HepG2 (cell line): ENCODE data around the gene NCR3LG1.

Experiments used
- CBX5 ChIP-seq: sonication (generic); formaldehyde crosslinking; IDR thresholded peaks from 2 replicates; pipeline ENCODE4 v1.4.0; 2020; ENCODE audit warnings: missing genetic modification reagents, borderline replicate concordance
- EP300 ChIP-seq, 3 experiments: sonication (generic) in 1 of 3; formaldehyde crosslinking in 1 of 3; IDR thresholded peaks; 2 replicates each; pipeline versions ENCODE4 v1.5.1 to v1.6.1; 2011 to 2020; ENCODE audit warnings: low read depth in 2 of 3, low read length in 2 of 3, borderline replicate concordance in 1 of 3, improper control_type of control experiment in 1 of 3, mild to moderate bottlenecking in 1 of 3, missing genetic modification reagents in 1 of 3, moderate library complexity in 1 of 3
- MAX ChIP-seq: IDR thresholded peaks from 2 replicates; pipeline ENCODE4 v1.6.1; 2012; ENCODE audit warnings: inconsistent platforms
- MED8 ChIP-seq: sonication (generic); formaldehyde crosslinking; IDR thresholded peaks from 2 replicates; pipeline ENCODE4 v1.8.1; 2023; ENCODE audit warnings: mild to moderate bottlenecking, missing genetic modification reagents; ENCODE audit not compliant: insufficient replicate concordance
- MXI1 ChIP-seq: IDR thresholded peaks from 3 replicates; pipeline ENCODE4 v1.6.1; 2012; ENCODE audit warnings: low read depth, low read length, inconsistent platforms, borderline replicate concordance
- RAD51 ChIP-seq: fragments of 450-650 bp; IDR thresholded peaks from 2 replicates; pipeline ENCODE4 v1.6.1; 2016; ENCODE audit warnings: borderline replicate concordance
- SMC3 ChIP-seq: IDR thresholded peaks from 2 replicates; pipeline ENCODE4 v1.6.1; 2011; ENCODE audit warnings: low read length, improper control_type of control experiment
- ZNF414 ChIP-seq: sonication (generic); formaldehyde crosslinking; IDR thresholded peaks from 2 replicates; pipeline ENCODE4 v1.5.0; 2020; ENCODE audit warnings: missing genetic modification reagents
- ZNF800 ChIP-seq: sonication (generic); formaldehyde crosslinking; IDR thresholded peaks from 2 replicates; pipeline ENCODE4 v1.4.0; 2020; ENCODE audit warnings: missing genetic modification reagents
- ZNF839 ChIP-seq: sonication (generic); formaldehyde crosslinking; IDR thresholded peaks from 2 replicates; pipeline ENCODE4 v1.4.0; 2020; ENCODE audit warnings: missing genetic modification reagents, mild to moderate bottlenecking, borderline replicate concordance

- TF ChIP-seq RAD51 = no peak
- TF ChIP-seq CBX5 (CRISPR knock-in tag) = no peak
- TF ChIP-seq MXI1 = no peak
- no peak for TF ChIP-seq ZNF414 (CRISPR knock-in tag)
- no peak for TF ChIP-seq MED8
- no peak for TF ChIP-seq ZNF839 (CRISPR knock-in tag)
- no peak for TF ChIP-seq SMC3
- no peak for TF ChIP-seq EP300 (IDR thresholded peaks at IDR 0.05; ENCODE audit: low read depth in 2 of 2, low read length in 2 of 2)
- TF ChIP-seq EP300 (CRISPR knock-in tag; IDR thresholded peaks at IDR 0.05; ENCODE audit: borderline replicate concordance) = no peak
- TF ChIP-seq MAX = no peak
- TF ChIP-seq ZNF800 (CRISPR knock-in tag) = no peak
Measured at GRCh38 chr11:17351172-17351509, 459 bp upstream of the NCR3LG1 start.
